IPS DF 6.9 (cell line): ENCODE measurements around the gene SIX1.

Experiments
- DNase-seq: peaks from one replicate; pipeline ENCODE4 v3.0.0-alpha.2; 2013; ENCODE audit warnings: low read depth, low spot score
- H3K27ac ChIP-seq: one replicate; pipeline ENCODE4 v1.5.1; 2013; ENCODE audit warnings: low read length, control low read depth
- H3K27me3 ChIP-seq: 2 replicates; pipeline ENCODE4 v1.6.1; 2013; ENCODE audit warnings: mild to moderate bottlenecking, low read length; ENCODE audit not compliant: control insufficient read depth, insufficient read depth
- H3K36me3 ChIP-seq: 2 replicates; pipeline ENCODE4 v1.6.1; 2013; ENCODE audit warnings: low read length; ENCODE audit not compliant: control insufficient read depth, insufficient read depth
- H3K4me1 ChIP-seq: 2 replicates; pipeline ENCODE4 v1.6.1; 2013; ENCODE audit warnings: low read length; ENCODE audit not compliant: control insufficient read depth, insufficient read depth
- H3K4me3 ChIP-seq: 2 replicates; pipeline ENCODE4 v1.5.1; 2013; ENCODE audit warnings: mild to moderate bottlenecking, low read length
- H3K9me3 ChIP-seq: 2 replicates; pipeline ENCODE4 v1.6.1; 2013; ENCODE audit warnings: low read length, inconsistent platforms; ENCODE audit not compliant: control insufficient read depth, insufficient read depth
- WGBS: extraction: QIAGEN DNeasy Blood & Tissue Kit; methylation state at CpG from one replicate; pipeline ENCODE4 v1.1.7; 2013; ENCODE audit warnings: mixed read lengths, missing lambda C conversion rate; ENCODE audit not compliant: insufficient read length, insufficient coverage; 5-methylcytosine and 5-hydroxymethylcytosine counted together

Gene SIX1

GRCh38 chr14:60655119-60655897, 6.0 kb upstream of the SIX1 start:
- Histone ChIP-seq H3K36me3 (no peaks in the 10 kb centered on the region), H3K4me3 (peak overlapping the region; percentile 18; the same call in 1 of the 2 replicates), H3K27ac (no peak overlapping the region), H3K4me1 (peaks cover 2% of the 10 kb centered on the region; the same call in 1 of the 2 replicates), H3K27me3 (peaks cover 81% of the 10 kb centered on the region), H3K9me3 (no peaks in the 10 kb centered on the region)
- DNase-seq, result no peak
- no CpG with 5 or more reads among the region's 29 CpGs for WGBS

GRCh38 chr14:60654334-60654821, 5.1 kb upstream of the SIX1 start:
- no peak overlapping the region for H3K27ac ChIP-seq
- H3K27me3 ChIP-seq, result peaks cover 86% of the 10 kb centered on the region
- no peaks in the 10 kb centered on the region for H3K36me3 ChIP-seq
- peaks cover 3% of the 10 kb centered on the region for H3K4me1 ChIP-seq
- no peaks in the 10 kb centered on the region for H3K9me3 ChIP-seq
- no peak overlapping the region for H3K4me3 ChIP-seq
- no peak for DNase-seq
- no CpG with 5 or more reads among the region's 3 CpGs for WGBS

GRCh38 chr14:60653701-60654161, 4.5 kb upstream of the SIX1 start:
- Histone ChIP-seq H3K27ac (no peak overlapping the region), H3K27me3 (peaks cover 82% of the 10 kb centered on the region), H3K9me3 (no peaks in the 10 kb centered on the region), H3K36me3 (no peaks in the 10 kb centered on the region), H3K4me3 (peak overlapping the region; percentile 15; the same call in 1 of the 2 replicates), H3K4me1 (peaks cover 3% of the 10 kb centered on the region)
- no peak for DNase-seq
- WGBS, result no CpG with 5 or more reads among the region's 14 CpGs

- Histone ChIP-seq H3K27ac (no peak overlapping the region), H3K27me3 (peaks cover 82% of the 10 kb centered on the region), H3K4me1 (peaks cover 3% of the 10 kb centered on the region), H3K4me3 (peak overlapping the region; percentile 2; the same call in 1 of the 2 replicates), H3K9me3 (no peaks in the 10 kb centered on the region), H3K36me3 (no peaks in the 10 kb centered on the region)
- no CpG with 5 or more reads among the region's 50 CpGs for WGBS
- no peak for DNase-seq
Measured at GRCh38 chr14:60652674-60653651, 3.7 kb upstream of the SIX1 start.

GRCh38 chr14:60651796-60652673, 2.8 kb upstream of the SIX1 start:
- H3K4me3 ChIP-seq, result no peak overlapping the region
- H3K27ac ChIP-seq, result no peak overlapping the region
- WGBS, result no CpG with 5 or more reads among the region's 38 CpGs

DNA sequence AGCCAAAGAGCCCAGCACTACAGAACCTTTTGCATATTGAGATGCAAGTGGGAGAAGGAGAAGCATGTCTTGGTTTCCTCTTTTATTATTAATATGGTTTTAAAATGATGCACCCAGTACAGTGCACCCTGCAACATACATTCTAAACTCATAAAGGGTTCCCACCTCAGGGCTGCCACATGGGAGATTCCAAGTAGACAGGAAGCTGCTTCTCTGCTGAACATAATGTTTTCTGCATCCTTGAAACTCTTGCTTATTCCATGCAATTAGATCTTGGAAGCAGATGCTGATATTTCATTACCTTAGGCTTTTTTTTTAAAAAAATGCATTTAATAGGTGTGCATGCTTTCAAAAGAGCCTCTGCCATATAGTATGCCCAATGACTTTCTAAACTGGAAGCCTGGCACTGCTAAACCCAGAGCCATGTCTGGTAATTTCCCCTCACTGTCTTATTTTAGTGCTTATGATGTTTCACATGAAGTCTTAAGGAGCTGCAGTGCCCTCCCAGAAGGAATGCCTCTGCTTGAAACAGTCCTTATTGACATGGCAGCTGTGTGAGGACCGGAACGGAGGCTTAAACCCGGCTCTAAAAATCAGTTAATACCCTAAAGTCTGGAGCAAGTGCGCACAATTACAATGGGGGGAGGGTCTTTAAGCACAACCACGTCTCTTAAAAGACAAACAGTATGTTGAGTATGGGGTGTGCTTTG, 2.0 kb upstream of the SIX1 start:
- no CpG with 5 or more reads among the region's 5 CpGs for WGBS
- no peaks in the 10 kb centered on the region for H3K9me3 ChIP-seq
- H3K4me1 ChIP-seq, result peaks cover 4% of the 10 kb centered on the region
- no peak overlapping the region for H3K27ac ChIP-seq
- H3K27me3 ChIP-seq, result peaks cover 86% of the 10 kb centered on the region
- no peak overlapping the region for H3K4me3 ChIP-seq
- no peaks in the 10 kb centered on the region for H3K36me3 ChIP-seq
- no peak for DNase-seq

More at GRCh38 chr14:60651796-60652673, 2.8 kb upstream of the SIX1 start:
- Histone ChIP-seq H3K27me3 (peaks cover 87% of the 10 kb centered on the region), H3K36me3 (no peaks in the 10 kb centered on the region), H3K9me3 (no peaks in the 10 kb centered on the region), H3K4me1 (peaks cover 3% of the 10 kb centered on the region)
- DNase-seq, result no peak

GRCh38 chr14:60650373-60650961, 1.2 kb upstream of the SIX1 start:
- WGBS, result no CpG with 5 or more reads among the region's 11 CpGs
- no peak for DNase-seq
- Histone ChIP-seq H3K36me3 (no peaks in the 10 kb centered on the region), H3K27me3 (peaks cover 83% of the 10 kb centered on the region), H3K27ac (no peak overlapping the region), H3K4me1 (peaks cover 6% of the 10 kb centered on the region), H3K4me3 (no peak overlapping the region), H3K9me3 (no peaks in the 10 kb centered on the region)

DNA sequence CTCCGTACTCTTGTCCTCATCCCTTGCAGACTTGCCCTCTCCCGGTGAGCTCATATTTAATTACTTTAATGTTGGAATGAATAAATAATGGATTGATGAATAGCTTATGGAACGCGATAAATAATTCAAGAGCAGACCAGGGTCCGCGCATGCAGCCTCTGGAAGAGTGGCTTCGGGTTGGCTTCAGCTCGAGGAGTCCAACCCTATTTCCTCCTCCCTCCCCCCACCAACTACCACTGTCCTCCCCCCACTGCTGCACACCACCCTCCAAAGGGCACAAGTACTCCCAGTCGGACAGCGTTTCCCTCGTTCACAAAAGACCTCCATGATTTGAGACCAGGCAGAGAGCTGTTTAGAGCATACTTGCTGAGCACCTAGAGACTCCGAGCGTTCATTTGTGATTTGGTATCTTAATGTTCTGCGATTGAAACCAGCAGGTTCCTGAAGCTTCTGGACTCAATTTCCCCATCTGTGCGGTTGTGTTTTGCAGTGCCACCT, 647 bp upstream of the SIX1 start:
- peaks cover 79% of the 10 kb centered on the region for H3K27me3 ChIP-seq
- H3K4me1 ChIP-seq, result peaks cover 6% of the 10 kb centered on the region
- H3K27ac ChIP-seq, result no peak overlapping the region
- H3K36me3 ChIP-seq, result no peaks in the 10 kb centered on the region
- DNase-seq, result no peak
- peak overlapping the region; percentile 11; the same call in 1 of the 2 replicates for H3K4me3 ChIP-seq
- no CpG with 5 or more reads among the region's 15 CpGs for WGBS
- no peaks in the 10 kb centered on the region for H3K9me3 ChIP-seq
